Stimulated activated CD4-positive, alpha-beta T cell treated with anti-CD3 and anti-CD28 coated beads, Interleukin-12 subunit alpha, Interleukin-12 subunit beta, amount 100 ng/mL, for 24 hours (primary cell): ENCODE measurements around the gene DMBX1.

ENCODE experiments used
- DNase-seq, 2 experiments: peaks; one replicate each; pipeline ENCODE4 v3.0.0-alpha.2; 2020; ENCODE audit warnings: low read depth in 2 of 2

DMBX1 gene

GRCh38 chr1:46489638-46490405 lies at the start of gene DMBX1:
TSS of gene DMBX1 (plus strand) at chr1:46489836. CDS start at chr1:46507011, 17,175 bp downstream.
- DNase-seq = peak; percentile 21 to 36

- DNase-seq = no peak
These were observed 49.2 kb upstream of the DMBX1 start for GRCh38 chr1:46440478-46440877.

GRCh38 chr1:46442317-46443161 lies 47.1 kb upstream of the DMBX1 start:
- DNase-seq = peak; percentile 45 to 77

- no peak for DNase-seq
These were observed 45.2 kb upstream of the DMBX1 start for GRCh38 chr1:46444466-46444865.

GRCh38 chr1:46445773-46446256 lies 43.8 kb upstream of the DMBX1 start:
- DNase-seq = no peak

GRCh38 chr1:46446646-46447498 lies 42.8 kb upstream of the DMBX1 start:
- peak; percentile 58 to 83 for DNase-seq

GRCh38 chr1:46447499-46448108 lies 42.0 kb upstream of the DMBX1 start:
- no peak for DNase-seq

- no peak for DNase-seq
These were observed 41.3 kb upstream of the DMBX1 start for GRCh38 chr1:46448109-46448911.

- DNase-seq = no peak
These were observed 40.1 kb upstream of the DMBX1 start for GRCh38 chr1:46449223-46450159.

- DNase-seq = no peak
These were observed 39.5 kb upstream of the DMBX1 start for GRCh38 chr1:46450160-46450517.

GRCh38 chr1:46451948-46452930 lies 37.4 kb upstream of the DMBX1 start:
- DNase-seq = no peak

GRCh38 chr1:46452931-46453325 lies 36.7 kb upstream of the DMBX1 start:
- DNase-seq = no peak

- no peak for DNase-seq
These were observed 36.2 kb upstream of the DMBX1 start for GRCh38 chr1:46453449-46453848.

- DNase-seq = no peak
These were observed 33.7 kb upstream of the DMBX1 start for GRCh38 chr1:46455951-46456350.

- DNase-seq = no peak
These were observed 33.1 kb upstream of the DMBX1 start for GRCh38 chr1:46456411-46456963.

GRCh38 chr1:46457178-46457577 lies 32.5 kb upstream of the DMBX1 start:
- DNase-seq = no peak

GRCh38 chr1:46458190-46458589 lies 31.4 kb upstream of the DMBX1 start:
- DNase-seq = no peak

- DNase-seq = no peak
These were observed 30.8 kb upstream of the DMBX1 start for GRCh38 chr1:46458846-46459245.
